ENCODE measurements around the gene EIF2S1.
"Not testable (repeated sequence)": the region's sequence is repeated elsewhere in the genome, so short reads cannot be mapped to it uniquely, and the experiment has no call there.

The EIF2S1 gene

GRCh38 chr14:67371247-67372148, 11.4 kb downstream of the EIF2S1 start:
- DNase-seq (ENCODE audit: low read depth in 2 of 2): no peak

DNA sequence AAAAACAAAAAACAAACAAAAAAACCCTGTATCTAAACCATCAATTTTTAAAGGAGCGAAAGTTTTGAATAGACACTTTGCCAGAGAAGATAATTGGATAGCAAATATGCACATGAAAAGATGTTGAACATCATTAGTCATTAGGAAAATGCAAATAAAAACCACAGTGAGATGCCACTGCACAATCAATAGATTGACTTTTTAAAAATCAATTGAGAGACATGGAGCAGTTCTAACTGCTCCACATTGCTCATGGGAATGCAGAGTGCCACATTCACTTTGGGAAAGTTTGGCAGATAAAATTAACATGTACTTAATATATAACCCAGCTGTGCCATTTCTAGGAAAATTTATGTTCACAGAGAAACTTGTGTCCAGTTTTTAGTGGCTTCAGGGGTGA, 12.7 kb downstream of the EIF2S1 start:
- no peak for DNase-seq (ENCODE audit: low read depth in 2 of 2)

DNA sequence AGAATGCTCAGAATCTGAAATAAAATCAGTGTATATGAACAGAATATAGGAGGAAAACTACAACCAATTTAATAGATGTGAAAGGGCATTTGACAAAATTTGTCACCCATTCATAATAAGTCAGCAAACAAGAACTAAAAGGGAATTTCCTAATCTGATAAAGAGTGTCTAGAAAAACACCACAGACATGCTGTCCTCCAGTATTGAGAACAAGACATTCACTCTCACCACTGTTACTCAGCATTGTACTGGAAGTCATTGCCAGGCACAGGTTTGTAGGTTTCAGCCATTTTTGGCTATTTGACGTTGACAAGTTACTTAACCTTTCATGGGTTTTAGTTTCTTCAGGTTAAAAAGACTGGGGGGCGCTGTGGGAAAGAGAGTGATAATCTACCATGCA, 13.2 kb downstream of the EIF2S1 start:
- DNase-seq (ENCODE audit: low read depth in 2 of 2): no peak

DNA sequence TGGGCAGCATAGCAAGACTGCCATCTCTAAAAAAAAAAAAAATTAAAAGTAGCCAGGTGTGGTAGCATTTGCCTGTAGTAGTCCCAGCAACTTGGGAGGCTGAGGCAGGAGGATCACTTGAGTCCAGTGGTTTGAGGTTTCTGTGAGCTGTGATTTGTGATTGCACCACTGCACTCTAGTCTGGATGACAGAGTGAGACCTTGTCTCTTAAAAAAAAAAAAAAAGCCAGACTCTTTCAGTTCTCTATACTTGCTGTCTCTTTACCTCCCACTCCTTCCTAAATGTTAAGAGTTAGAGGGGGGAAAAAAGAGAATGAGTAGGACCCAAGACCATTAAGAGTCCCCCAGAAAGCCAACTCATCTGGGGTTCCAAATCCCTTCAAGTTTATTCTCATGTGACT, 17.8 kb downstream of the EIF2S1 start:
- no peak for DNase-seq (ENCODE audit: low read depth in 2 of 2)

DNA sequence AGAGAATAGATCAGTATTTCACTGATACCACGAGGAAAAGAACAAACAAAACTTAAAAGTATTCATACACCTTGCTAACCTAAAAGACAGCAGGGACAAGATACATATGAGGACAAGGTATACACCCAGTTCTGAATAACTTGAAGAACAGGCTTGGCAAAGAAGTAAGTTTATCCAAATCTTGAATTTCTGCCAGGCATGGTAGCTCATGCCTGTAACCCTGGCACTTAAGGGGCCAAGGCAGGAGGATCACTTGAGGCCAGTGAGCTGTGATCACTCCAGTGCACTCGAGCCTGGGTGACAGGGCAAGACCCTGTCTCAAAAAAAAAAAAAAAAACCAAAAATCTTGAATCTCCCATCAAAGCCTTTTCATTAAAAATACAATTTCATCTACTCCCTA, 25.0 kb downstream of the EIF2S1 start:
- no peak for DNase-seq (ENCODE audit: low read depth in 2 of 2)

GRCh38 chr14:67385618-67386017, 25.5 kb downstream of the EIF2S1 start:
- no peak for DNase-seq (ENCODE audit: low read depth in 2 of 2)

DNA sequence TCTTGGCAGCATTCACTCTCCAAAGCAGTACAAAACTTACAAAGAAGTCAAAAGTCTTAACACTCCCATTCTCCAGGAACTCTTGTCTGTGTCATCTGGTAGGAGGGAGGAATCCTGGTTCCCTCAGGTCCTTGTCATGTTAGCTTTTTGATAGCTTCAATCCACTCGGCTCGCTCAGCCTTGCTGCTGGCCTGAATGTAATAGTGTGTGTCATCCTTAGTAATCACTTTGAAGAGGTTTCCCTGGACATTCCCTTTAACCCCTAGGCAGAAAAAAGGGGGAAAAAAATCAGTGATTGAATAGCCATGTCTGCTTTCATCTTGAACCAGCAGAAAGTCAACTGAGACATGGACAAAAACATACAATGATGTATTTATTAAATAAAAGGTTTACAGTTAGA, 27.1 kb downstream of the EIF2S1 start:
- no peak for DNase-seq (ENCODE audit: low read depth in 2 of 2)

DNA sequence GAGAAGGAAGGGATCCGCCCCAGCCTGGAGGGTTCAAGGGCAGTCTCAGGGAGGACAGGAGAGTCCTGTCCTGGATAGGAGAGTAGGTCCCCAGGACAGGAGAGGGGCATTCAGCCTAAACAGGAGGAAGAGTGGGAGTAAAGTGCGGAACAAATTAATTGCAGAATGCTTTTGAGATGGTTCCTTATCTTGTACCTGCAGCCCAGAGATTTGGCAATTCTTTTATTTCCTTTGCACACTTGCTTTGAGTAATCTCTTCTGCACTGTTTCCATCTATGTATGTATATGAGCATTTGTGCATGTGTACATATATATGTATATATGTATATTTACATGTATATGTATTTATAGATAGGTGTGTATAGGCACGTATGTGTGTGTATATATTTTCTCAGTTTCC, 29.1 kb downstream of the EIF2S1 start:
- DNase-seq (ENCODE audit: low read depth in 2 of 2): no peak

DNA sequence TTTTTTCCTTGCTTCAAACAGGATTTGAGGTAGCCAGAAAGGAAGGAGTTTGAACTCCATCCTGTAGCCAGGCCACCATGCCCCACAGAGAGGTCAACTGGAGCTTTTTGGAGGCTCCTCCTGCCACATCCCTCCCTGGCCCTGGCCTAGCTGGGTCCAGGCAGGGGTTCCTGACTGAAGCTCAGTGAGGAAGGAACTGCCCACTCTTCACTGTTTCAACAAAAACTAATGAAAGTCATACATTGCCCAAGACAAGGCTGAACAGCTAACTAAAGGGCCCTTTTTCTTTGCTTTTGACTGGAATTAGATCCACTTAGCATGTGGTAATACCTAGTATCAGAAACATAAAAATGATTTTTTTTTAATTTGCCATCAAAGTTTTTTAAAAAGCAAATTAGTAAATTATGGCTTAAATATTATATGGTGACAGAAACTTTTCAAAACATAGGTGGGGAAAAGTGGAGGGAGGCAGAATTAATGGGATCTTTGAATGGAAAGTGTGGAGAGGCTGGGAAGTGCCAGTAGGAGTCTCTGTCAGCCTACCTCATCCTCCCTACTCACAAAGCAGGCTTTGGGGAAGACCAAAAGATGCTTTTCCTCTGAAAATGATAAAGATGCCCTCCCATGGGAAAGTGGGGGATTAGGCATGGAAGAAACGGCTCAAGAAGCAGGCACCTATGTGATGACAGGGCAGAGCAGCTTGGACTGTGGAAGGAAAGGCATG, 29.8 kb downstream of the EIF2S1 start:
- no peak for DNase-seq (ENCODE audit: low read depth in 2 of 2)

DNA sequence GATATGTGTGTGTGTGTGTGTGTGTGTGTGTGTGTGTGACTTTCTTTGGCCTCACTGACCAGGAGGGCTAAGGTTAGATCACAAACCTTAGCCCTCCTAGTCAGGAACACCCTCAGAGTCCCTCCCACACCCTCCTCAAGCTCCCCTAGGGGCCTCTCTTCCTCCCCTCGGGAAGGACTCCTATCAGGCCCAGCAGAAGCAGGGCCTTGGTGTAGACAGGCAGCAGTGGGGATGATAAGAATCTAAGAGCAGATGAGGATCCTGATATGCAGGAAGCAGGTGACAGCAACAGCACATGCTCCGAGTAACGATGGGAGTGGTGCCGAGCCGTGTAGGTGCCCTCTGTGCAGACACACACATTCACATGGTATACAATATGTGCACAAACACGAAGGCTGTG, 31.1 kb downstream of the EIF2S1 start:
- DNase-seq (ENCODE audit: low read depth in 2 of 2): no peak

GRCh38 chr14:67392123-67392522, 32.0 kb downstream of the EIF2S1 start:
- no peak for DNase-seq (ENCODE audit: low read depth in 2 of 2)

GRCh38 chr14:67392800-67393199, 32.7 kb downstream of the EIF2S1 start:
- no peak for DNase-seq (ENCODE audit: low read depth in 2 of 2)

- DNase-seq (ENCODE audit: low read depth in 2 of 2): no peak
These were observed 33.6 kb downstream of the EIF2S1 start for GRCh38 chr14:67393689-67394088.

DNA sequence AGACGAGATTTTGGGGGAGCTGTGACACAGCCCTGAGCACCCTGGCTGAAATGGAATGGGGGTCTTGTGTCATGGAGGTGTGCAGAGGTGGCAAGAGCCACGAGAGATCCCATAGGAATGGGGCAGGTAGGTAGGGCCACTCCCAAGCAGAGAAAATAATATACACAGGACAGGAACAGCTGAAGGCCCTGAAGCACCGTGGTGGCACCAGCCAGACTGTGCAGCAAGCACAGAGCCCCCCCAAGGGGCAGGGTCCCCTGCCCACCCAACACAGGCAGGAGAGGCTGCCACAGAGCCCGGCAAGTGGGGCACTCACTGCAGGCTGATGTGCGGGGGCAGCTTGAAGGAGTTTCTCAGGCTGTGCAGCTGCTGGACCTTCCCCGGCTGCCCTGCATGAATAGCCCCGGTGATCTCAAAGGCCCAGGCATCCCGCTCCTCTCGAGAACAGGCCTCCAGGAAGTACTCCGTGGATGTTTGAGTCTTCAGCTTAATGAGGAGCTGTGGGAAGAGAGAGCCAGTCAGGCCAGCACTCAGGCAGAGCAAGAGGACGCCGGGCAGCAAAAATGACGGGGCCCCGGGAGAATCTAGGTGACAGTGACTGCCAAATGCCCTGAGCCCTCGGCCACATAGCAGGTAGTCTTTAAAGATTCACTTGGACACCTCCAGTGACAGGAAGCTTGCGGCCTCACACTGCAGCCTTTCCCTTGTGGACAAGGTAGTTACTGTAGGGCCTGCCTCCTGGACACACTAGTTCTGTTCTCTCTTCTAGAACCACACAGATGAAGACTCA, 35.2 kb downstream of the EIF2S1 start:
- DNase-seq (ENCODE audit: low read depth in 2 of 2): no peak

GRCh38 chr14:67395876-67396189, 35.7 kb downstream of the EIF2S1 start:
- DNase-seq (ENCODE audit: low read depth in 2 of 2): no peak

DNA sequence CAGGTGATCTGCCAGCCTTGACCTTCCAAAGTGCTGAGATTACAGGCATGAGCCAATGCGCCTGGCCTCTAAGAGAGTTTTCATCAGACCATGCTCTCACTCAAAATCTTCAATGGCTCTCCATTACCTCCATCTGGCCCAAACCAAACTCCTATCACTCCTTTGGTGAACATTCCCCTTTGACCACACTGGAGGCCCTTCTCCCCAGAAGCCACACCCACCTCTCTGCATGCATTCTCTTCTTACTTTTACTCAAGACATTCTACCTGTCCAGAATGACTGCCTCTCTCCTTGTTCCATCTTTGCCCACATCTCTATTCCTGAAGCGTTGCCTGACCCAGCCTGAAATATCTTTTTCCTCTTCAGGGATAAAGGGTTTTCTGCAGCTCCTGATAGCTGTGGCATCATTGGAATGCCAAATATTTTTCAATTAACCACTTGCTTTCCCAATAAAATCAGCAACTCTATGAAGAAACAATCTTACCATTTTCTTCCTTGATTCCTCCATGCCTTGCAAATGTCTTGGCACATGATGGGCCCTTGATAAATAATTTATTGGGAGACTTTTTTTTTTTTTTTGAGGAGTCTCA, 36.3 kb downstream of the EIF2S1 start:
- peak; percentile 9 to 12 for DNase-seq (ENCODE audit: low read depth in 2 of 2)

DNA sequence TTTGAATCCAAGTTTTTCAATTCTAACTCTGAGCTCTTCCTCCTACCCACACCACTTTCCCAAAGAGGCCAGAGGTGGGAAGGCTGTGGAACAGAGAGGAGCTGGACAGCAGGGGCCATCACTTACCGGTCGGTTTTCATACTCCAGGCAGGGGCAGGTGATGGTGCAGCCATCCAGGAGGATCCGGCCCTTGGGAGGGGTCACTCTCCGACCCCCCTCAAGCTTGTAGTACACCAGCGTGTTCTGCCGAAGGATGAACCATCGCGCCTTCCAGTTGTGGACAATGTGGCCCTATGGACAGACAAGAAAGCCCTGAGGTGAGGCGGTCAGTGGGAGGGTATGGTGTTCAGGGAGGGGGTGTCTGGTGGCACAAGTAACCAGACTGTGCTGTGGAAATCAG, 37.4 kb downstream of the EIF2S1 start:
- DNase-seq (ENCODE audit: low read depth in 2 of 2): no peak

GRCh38 chr14:67400434-67400833, 40.3 kb downstream of the EIF2S1 start:
- no peak for DNase-seq (ENCODE audit: low read depth in 2 of 2)

DNA sequence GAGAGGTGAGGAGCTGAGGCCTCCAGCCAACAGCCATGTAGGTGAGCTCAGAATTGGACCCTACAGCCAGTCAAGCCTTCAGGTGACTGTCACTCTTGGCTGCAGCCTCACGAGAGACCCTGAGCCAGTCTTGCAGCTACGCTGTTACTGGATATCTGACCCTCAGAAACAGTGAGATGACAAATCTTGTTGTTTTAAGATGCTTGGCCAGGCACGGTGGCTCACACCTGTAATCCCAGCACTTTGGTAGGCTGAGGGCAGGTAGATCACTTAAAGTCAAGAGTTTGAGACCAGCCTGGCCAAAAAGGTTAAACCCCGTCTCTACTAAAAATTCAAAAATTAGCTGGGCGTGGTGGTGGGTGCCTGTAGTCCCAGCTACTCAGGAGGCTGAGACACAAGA, 45.6 kb downstream of the EIF2S1 start:
- no peak for DNase-seq (ENCODE audit: low read depth in 2 of 2)

DNA sequence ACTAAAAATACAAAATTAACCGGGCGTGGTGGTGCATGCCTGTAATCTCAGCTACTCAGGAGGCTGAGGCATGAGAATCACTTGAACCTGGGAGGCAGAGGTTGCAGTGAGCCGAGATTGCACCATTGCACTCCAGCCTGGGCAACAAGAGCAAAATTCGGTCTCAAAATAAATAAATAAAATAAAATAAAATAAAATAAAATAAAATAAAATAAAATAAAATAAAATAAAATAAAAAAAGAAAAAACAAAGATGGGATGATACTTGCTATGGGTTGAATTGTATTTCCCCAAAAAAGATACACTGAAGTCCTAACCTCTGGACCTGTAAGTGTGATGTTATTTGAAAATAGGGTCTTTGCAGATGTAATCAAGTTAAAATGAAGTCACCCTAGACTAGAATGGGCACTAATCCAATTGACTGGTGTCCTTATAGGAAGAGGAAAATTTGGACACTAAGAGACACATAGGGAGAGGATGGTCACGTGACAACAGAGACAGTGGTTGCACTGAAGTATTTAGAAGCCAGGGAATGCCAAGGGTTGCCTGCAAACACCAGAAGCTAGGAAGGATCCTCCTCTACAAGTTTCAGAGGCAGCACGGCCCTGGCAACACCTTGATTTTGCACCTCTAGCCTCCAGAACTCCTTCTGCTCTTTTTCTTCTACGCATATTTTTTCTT, 48.1 kb downstream of the EIF2S1 start:
- not testable (repeated sequence) for DNase-seq (ENCODE audit: low read depth in 2 of 2)

- no peak for DNase-seq (ENCODE audit: low read depth in 2 of 2)
These were observed 49.3 kb downstream of the EIF2S1 start for GRCh38 chr14:67409461-67409860.

GRCh38 chr14:67410313-67410712, 50.2 kb downstream of the EIF2S1 start:
- no peak for DNase-seq (ENCODE audit: low read depth in 2 of 2)
